EH (cell line): ENCODE results near the gene NPAS3.

Source experiments
- DNase-seq: peaks from one replicate; pipeline ENCODE4 v3.0.0-alpha.2; 2015; ENCODE audit warnings: low read depth

Gene NPAS3

GRCh38 chr14:33836900-33837577, 898.4 kb downstream of the NPAS3 start:
- no peak for DNase-seq

- DNase-seq: no peak
Measured at GRCh38 chr14:33837943-33838683, 899.4 kb downstream of the NPAS3 start.

- peak; percentile 52 for DNase-seq
Measured at GRCh38 chr14:33839193-33840076, 900.8 kb downstream of the NPAS3 start.

DNA sequence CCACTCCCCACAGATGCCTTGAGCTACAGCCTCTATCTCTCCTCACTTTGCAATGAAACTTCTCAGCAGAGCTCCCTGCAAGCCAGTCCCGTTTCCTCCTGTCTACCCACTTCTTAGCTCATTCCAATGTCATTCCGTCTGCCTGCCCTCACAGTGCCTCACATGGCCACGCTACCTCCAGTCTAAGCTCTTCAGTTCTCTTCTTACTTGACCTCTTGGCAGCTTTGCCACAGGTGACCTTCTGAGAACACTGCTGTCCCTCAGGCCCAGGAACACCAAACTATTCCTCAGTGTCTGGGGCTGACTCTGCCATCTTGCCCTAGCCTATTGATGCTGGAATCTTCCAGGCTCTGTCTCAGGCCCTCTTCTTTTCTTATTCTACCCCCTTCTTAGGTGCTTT, 902.1 kb downstream of the NPAS3 start:
- no peak for DNase-seq

DNA sequence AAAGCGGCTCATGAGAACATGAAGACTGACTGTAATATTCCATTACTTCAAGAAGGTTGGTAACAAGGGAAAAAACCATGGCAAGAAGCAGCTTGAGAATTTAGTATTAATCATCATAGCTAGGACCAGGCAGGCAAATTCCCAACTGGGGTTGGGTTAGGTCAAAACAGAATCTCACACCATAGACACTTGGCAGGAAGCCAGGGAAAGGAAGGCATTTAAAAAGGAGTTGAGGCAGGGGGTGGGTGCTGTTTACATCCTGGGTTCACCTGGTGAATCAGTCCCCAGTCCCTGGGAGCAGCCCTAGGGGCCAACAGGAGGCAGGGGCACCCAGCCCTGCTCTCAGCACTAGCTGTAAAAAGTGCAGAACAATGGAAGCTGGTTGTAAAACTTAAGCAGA, 903.6 kb downstream of the NPAS3 start:
- DNase-seq: no peak

GRCh38 chr14:33844118-33844517, 905.4 kb downstream of the NPAS3 start:
- no peak for DNase-seq

DNA sequence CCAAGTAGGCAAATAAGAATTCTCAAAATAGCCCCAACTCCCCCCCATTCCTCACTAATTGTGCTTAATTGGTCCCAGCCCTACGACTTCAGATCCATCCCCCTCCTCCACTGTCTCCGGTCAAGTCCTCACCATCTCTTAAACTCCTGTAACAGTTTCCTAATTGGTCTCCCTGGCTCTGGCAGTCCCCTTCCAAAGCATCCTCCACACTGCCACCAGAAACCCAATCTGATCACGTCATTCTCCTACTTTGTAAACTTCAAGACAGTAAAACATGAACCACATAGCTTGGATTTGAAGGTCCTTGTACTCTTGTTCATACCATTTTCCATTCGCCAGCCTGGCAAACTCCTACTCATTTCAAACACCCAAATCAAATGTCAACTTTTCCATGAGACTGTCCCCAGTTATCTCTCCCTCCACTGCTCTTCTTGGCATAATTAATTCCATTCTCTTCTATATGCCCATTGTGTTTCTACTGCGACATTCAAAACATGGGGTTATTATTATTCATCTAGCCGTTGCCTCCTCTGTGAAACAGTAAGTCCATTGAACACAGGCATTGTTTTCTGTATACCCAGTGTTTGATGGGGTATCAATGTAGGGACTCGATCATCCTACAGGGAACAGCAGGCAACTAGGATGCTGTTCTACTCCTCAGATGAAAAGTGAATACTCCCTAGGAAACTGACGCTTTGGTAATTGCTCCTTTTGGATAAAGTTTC, 907.6 kb downstream of the NPAS3 start:
- DNase-seq: no peak

GRCh38 chr14:33847066-33847465, 908.4 kb downstream of the NPAS3 start:
- DNase-seq: peak; percentile 36

GRCh38 chr14:33848009-33848408, 909.3 kb downstream of the NPAS3 start:
- no peak for DNase-seq

DNA sequence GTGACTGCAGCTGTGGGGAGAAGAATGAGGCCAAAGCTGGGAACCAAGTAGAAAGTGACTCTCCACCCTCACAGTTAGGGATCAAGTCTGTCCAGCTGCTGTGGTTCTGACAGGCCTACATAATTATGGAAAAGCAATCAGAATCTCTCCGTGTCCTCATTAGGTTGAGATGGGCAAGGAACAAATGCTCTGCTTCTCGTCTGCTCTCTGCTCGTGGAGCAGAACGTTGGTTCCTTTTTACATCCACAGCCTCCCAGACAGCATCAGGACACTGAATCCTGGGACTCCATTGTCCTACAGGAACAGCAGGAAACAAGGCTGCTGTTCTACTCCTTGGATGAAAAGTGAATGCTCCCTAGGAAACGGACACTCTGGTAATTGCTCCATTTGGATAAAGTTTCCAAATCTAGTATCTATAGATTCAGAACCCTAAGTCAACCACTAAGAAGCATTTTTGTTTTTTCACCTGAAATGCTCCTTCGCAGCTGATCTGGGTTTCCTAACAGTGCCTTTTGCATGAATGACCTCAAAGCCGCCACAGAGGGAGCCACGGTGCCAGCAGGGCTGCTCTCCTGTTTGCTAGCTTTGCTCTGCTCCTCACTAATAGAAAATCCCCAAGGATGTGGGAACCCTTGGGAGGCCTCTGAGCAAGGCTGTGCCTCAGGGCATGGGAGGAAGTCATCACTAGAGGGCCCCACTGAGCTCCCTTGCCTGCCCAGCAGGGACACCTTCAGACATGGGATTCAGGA, 910.2 kb downstream of the NPAS3 start:
- DNase-seq: peak; percentile 57

GRCh38 chr14:33849455-33849801, 910.7 kb downstream of the NPAS3 start:
- no peak for DNase-seq

GRCh38 chr14:33850826-33851225, 912.1 kb downstream of the NPAS3 start:
- DNase-seq: no peak

GRCh38 chr14:33851366-33851765, 912.7 kb downstream of the NPAS3 start:
- DNase-seq: no peak

DNA sequence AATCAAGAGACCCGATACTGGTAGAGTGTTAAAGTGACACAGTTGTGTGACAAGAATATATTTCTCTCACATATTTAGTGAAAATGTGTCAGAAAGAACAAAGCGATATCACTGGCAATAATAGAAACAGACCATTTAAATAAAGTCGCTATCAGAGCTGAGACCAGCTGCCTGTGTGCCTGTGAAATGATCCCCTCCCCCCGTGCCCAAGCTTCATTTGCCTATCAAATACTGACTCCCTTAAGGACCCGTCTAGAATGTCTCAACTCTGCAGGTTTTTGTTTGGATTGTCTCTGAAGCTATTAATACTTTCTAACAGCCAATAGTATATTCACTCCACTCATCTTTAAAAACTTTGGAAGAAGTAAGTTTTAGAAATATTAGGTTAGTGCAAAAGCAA, 913.3 kb downstream of the NPAS3 start:
- DNase-seq: no peak
